HEK293 (cell line): ENCODE data around the gene ARHGDIA.

Experiments
- GLI4 ChIP-seq: fragments of 450-650 bp; formaldehyde crosslinking; IDR thresholded peaks from 2 replicates; pipeline ENCODE4 v1.5.1; 2016; ENCODE audit warnings: missing biosample characterization, missing genetic modification characterization
- GLIS1 ChIP-seq: fragments of 450-650 bp; formaldehyde crosslinking; IDR thresholded peaks from 2 replicates; pipeline ENCODE4 v1.5.1; 2016; ENCODE audit warnings: missing biosample characterization, missing genetic modification characterization
- GLIS2 ChIP-seq: fragments of 450-650 bp; formaldehyde crosslinking; IDR thresholded peaks from 2 replicates; pipeline ENCODE4 v1.5.1; 2016; ENCODE audit warnings: missing biosample characterization, missing genetic modification characterization
- KLF8 ChIP-seq: fragments of 450-650 bp; formaldehyde crosslinking; IDR thresholded peaks from 2 replicates; pipeline ENCODE4 v1.5.1; 2016; ENCODE audit warnings: missing biosample characterization, missing genetic modification characterization
- MZF1 ChIP-seq: fragments of 450-650 bp; formaldehyde crosslinking; IDR thresholded peaks from 2 replicates; pipeline ENCODE4 v1.5.1; 2017; ENCODE audit warnings: missing biosample characterization, missing genetic modification characterization, borderline replicate concordance
- SP3 ChIP-seq: fragments of 450-650 bp; formaldehyde crosslinking; IDR thresholded peaks from 2 replicates; pipeline ENCODE4 v1.5.1; 2016; ENCODE audit warnings: missing biosample characterization, missing genetic modification characterization
- WT1 ChIP-seq: fragments of 450-650 bp; formaldehyde crosslinking; IDR thresholded peaks from 2 replicates; pipeline ENCODE4 v1.5.1; 2016; ENCODE audit warnings: missing biosample characterization, missing genetic modification characterization
- YY1 ChIP-seq: fragments of 450-650 bp; formaldehyde crosslinking; IDR thresholded peaks from 2 replicates; pipeline ENCODE4 v1.5.1; 2018; ENCODE audit warnings: missing biosample characterization, missing genetic modification characterization
- ZFHX2 ChIP-seq: fragments of 450-650 bp; formaldehyde crosslinking; conservative IDR thresholded peaks from 2 replicates; pipeline ENCODE4 v1.5.1; 2016; ENCODE audit warnings: missing biosample characterization, missing genetic modification characterization
- ZFP37 ChIP-seq: fragments of 450-650 bp; formaldehyde crosslinking; IDR thresholded peaks from 2 replicates; pipeline ENCODE4 v1.5.1; 2016; ENCODE audit warnings: missing biosample characterization, missing genetic modification characterization
- ZNF2 ChIP-seq: fragments of 450-650 bp; formaldehyde crosslinking; IDR thresholded peaks from 2 replicates; pipeline ENCODE4 v1.5.1; 2016; ENCODE audit warnings: missing biosample characterization, missing genetic modification characterization
- ZNF239 ChIP-seq: fragments of 450-650 bp; formaldehyde crosslinking; IDR thresholded peaks from 2 replicates; pipeline ENCODE4 v1.5.1; 2016; ENCODE audit warnings: missing biosample characterization, missing genetic modification characterization
- ZNF335 ChIP-seq: fragments of 450-650 bp; formaldehyde crosslinking; conservative IDR thresholded peaks from 2 replicates; pipeline ENCODE4 v1.5.1; 2016; ENCODE audit warnings: missing biosample characterization, missing genetic modification characterization
- ZNF391 ChIP-seq: fragments of 450-650 bp; formaldehyde crosslinking; IDR thresholded peaks from 2 replicates; pipeline ENCODE4 v1.5.1; 2016; ENCODE audit warnings: low read depth, missing biosample characterization, missing genetic modification characterization, borderline replicate concordance
- ZNF473 ChIP-seq: fragments of 450-650 bp; formaldehyde crosslinking; IDR thresholded peaks from 2 replicates; pipeline ENCODE4 v1.5.1; 2017; ENCODE audit warnings: missing biosample characterization, missing genetic modification characterization
- ZNF548 ChIP-seq: fragments of 450-650 bp; formaldehyde crosslinking; IDR thresholded peaks from 2 replicates; pipeline ENCODE4 v1.5.1; 2016; ENCODE audit warnings: missing biosample characterization, missing genetic modification characterization
- ZNF626 ChIP-seq: fragments of 450-650 bp; sonication (Bioruptor Pico); formaldehyde crosslinking; IDR thresholded peaks from 2 replicates; pipeline ENCODE4 v1.5.1; 2018; ENCODE audit warnings: missing biosample characterization, missing genetic modification characterization, inconsistent platforms
- ZNF677 ChIP-seq: fragments of 450-650 bp; IDR thresholded peaks from 2 replicates; pipeline ENCODE4 v1.5.0; 2018; ENCODE audit warnings: missing biosample characterization, mild to moderate bottlenecking, missing genetic modification characterization, moderate library complexity
- ZNF785 ChIP-seq: fragments of 450-650 bp; formaldehyde crosslinking; IDR thresholded peaks from 2 replicates; pipeline ENCODE4 v1.5.1; 2016; ENCODE audit warnings: missing biosample characterization, missing genetic modification characterization
- ZNF837 ChIP-seq: fragments of 450-650 bp; formaldehyde crosslinking; IDR thresholded peaks from 2 replicates; pipeline ENCODE4 v1.5.1; 2016; ENCODE audit warnings: missing biosample characterization, missing genetic modification characterization
- ZSCAN18 ChIP-seq: fragments of 450-650 bp; formaldehyde crosslinking; IDR thresholded peaks from 2 replicates; pipeline ENCODE4 v1.5.1; 2016; ENCODE audit warnings: missing biosample characterization, missing genetic modification characterization
- ZSCAN30 ChIP-seq: fragments of 450-650 bp; IDR thresholded peaks from 2 replicates; pipeline ENCODE4 v1.5.1; 2018; ENCODE audit warnings: missing biosample characterization, mild to moderate bottlenecking, missing genetic modification characterization, moderate library complexity
- ZXDB ChIP-seq: fragments of 450-650 bp; formaldehyde crosslinking; IDR thresholded peaks from 2 replicates; pipeline ENCODE4 v1.5.1; 2016; ENCODE audit warnings: missing biosample characterization, missing genetic modification characterization
- TF ChIP-seq, protein P1 (sequence below): fragments of 450-650 bp; formaldehyde crosslinking; IDR thresholded peaks from 2 replicates; pipeline ENCODE4 v1.5.1; 2016; ENCODE audit warnings: missing biosample characterization, missing genetic modification characterization
- TF ChIP-seq, protein P2 (sequence below): fragments of 450-650 bp; formaldehyde crosslinking; IDR thresholded peaks from 2 replicates; pipeline ENCODE4 v1.5.1; 2017; ENCODE audit warnings: missing biosample characterization, missing genetic modification characterization
- TF ChIP-seq, protein P3 (sequence below): fragments of 450-650 bp; formaldehyde crosslinking; optimal IDR thresholded peaks from 2 replicates; pipeline ENCODE3; 2016; ENCODE audit warnings: missing biosample characterization, mild to moderate bottlenecking, missing genetic modification characterization
- TF ChIP-seq, protein P4 (sequence below): fragments of 450-650 bp; formaldehyde crosslinking; IDR thresholded peaks from 2 replicates; pipeline ENCODE4 v1.5.1; 2016; ENCODE audit warnings: missing biosample characterization, missing genetic modification characterization
- TF ChIP-seq, protein P5 (sequence below): fragments of 450-650 bp; formaldehyde crosslinking; IDR thresholded peaks from 2 replicates; pipeline ENCODE4 v1.5.1; 2017; ENCODE audit warnings: missing biosample characterization, missing genetic modification characterization

The ARHGDIA gene

DNA sequence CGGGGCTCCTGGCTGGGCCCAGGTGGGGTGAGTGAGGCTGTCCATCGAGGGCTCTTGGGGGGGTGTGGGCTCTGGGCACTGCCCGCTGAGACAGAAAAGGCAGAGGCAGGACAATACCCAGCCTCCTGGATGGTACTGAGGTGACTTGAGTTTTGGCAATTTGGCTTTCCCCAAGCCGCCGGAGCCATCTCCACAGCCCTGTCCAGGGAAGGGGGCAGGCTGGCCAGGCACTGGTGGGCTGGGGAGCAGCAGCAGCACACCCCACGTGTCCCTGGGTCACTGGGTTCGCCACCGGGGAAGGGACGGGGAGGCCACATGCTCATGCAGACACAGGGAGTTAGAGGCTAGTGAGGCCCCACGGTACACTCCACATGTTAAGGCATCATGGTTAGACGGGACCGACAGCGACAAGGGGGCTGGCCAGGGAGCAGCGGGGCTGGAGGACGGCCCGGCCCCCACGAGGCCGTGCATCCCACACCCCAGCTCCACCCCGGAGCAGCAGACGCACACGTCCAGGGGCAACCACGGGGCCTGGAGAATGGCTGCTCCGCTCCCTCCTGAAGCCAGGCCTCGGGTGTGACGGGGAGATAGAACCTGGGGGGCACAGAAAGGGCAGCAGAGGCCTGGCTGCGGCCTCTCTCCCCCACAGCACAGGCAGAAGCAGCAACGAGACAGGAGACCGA, 3.0 kb downstream of the ARHGDIA start (continued):
- 0 out of 2 replicates have a peak, but pooled peaks have one; percentile 26 for TF ChIP-seq ZNF785 (tag by site-specific recombination)
- peak; percentile 85 for TF ChIP-seq ZNF837 (tag by site-specific recombination)
- peak; percentile 34; the same call in 1 of the 2 replicates for TF ChIP-seq MZF1 (tag by site-specific recombination)
- peak; percentile 31 for TF ChIP-seq ZSCAN30 (tag by site-specific recombination)
- no peak; the same call in 1 of the 2 replicates for TF ChIP-seq ZNF677
- TF ChIP-seq SP3 (tag by site-specific recombination), result peak; percentile 85
- 0 out of 2 replicates have a peak, but pooled peaks have one; percentile 10 for TF ChIP-seq ZNF335 (tag by site-specific recombination)
- peak; percentile 23; the same call in 1 of the 2 replicates for TF ChIP-seq WT1 (tag by site-specific recombination)
- 0 out of 2 replicates have a peak, but pooled peaks have one; percentile 4 for TF ChIP-seq ZNF473 (tag by site-specific recombination)
- 0 out of 2 replicates have a peak, but pooled peaks have one; percentile 35 for TF ChIP-seq ZNF2 (tag by site-specific recombination)
- no peak for TF ChIP-seq ZNF391 (tag by site-specific recombination)
- peak; percentile 64 for TF ChIP-seq KLF8
- TF ChIP-seq ZFP37 (tag by site-specific recombination), result peak; percentile 70
- TF ChIP-seq, protein P1, sequence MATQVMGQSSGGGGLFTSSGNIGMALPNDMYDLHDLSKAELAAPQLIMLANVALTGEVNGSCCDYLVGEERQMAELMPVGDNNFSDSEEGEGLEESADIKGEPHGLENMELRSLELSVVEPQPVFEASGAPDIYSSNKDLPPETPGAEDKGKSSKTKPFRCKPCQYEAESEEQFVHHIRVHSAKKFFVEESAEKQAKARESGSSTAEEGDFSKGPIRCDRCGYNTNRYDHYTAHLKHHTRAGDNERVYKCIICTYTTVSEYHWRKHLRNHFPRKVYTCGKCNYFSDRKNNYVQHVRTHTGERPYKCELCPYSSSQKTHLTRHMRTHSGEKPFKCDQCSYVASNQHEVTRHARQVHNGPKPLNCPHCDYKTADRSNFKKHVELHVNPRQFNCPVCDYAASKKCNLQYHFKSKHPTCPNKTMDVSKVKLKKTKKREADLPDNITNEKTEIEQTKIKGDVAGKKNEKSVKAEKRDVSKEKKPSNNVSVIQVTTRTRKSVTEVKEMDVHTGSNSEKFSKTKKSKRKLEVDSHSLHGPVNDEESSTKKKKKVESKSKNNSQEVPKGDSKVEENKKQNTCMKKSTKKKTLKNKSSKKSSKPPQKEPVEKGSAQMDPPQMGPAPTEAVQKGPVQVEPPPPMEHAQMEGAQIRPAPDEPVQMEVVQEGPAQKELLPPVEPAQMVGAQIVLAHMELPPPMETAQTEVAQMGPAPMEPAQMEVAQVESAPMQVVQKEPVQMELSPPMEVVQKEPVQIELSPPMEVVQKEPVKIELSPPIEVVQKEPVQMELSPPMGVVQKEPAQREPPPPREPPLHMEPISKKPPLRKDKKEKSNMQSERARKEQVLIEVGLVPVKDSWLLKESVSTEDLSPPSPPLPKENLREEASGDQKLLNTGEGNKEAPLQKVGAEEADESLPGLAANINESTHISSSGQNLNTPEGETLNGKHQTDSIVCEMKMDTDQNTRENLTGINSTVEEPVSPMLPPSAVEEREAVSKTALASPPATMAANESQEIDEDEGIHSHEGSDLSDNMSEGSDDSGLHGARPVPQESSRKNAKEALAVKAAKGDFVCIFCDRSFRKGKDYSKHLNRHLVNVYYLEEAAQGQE, result 0 out of 2 replicates have a peak, but pooled peaks have one; percentile 20
- TF ChIP-seq, protein P2, sequence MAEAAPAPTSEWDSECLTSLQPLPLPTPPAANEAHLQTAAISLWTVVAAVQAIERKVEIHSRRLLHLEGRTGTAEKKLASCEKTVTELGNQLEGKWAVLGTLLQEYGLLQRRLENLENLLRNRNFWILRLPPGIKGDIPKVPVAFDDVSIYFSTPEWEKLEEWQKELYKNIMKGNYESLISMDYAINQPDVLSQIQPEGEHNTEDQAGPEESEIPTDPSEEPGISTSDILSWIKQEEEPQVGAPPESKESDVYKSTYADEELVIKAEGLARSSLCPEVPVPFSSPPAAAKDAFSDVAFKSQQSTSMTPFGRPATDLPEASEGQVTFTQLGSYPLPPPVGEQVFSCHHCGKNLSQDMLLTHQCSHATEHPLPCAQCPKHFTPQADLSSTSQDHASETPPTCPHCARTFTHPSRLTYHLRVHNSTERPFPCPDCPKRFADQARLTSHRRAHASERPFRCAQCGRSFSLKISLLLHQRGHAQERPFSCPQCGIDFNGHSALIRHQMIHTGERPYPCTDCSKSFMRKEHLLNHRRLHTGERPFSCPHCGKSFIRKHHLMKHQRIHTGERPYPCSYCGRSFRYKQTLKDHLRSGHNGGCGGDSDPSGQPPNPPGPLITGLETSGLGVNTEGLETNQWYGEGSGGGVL (tag by site-specific recombination), result peak; percentile 76
- TF ChIP-seq GLIS2 (tag by site-specific recombination), result peak; percentile 82
- TF ChIP-seq, protein P3, sequence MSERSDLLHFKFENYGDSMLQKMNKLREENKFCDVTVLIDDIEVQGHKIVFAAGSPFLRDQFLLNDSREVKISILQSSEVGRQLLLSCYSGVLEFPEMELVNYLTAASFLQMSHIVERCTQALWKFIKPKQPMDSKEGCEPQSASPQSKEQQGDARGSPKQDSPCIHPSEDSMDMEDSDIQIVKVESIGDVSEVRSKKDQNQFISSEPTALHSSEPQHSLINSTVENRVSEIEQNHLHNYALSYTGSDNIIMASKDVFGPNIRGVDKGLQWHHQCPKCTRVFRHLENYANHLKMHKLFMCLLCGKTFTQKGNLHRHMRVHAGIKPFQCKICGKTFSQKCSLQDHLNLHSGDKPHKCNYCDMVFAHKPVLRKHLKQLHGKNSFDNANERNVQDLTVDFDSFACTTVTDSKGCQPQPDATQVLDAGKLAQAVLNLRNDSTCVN, result peak; percentile 41
- TF ChIP-seq, protein P4, sequence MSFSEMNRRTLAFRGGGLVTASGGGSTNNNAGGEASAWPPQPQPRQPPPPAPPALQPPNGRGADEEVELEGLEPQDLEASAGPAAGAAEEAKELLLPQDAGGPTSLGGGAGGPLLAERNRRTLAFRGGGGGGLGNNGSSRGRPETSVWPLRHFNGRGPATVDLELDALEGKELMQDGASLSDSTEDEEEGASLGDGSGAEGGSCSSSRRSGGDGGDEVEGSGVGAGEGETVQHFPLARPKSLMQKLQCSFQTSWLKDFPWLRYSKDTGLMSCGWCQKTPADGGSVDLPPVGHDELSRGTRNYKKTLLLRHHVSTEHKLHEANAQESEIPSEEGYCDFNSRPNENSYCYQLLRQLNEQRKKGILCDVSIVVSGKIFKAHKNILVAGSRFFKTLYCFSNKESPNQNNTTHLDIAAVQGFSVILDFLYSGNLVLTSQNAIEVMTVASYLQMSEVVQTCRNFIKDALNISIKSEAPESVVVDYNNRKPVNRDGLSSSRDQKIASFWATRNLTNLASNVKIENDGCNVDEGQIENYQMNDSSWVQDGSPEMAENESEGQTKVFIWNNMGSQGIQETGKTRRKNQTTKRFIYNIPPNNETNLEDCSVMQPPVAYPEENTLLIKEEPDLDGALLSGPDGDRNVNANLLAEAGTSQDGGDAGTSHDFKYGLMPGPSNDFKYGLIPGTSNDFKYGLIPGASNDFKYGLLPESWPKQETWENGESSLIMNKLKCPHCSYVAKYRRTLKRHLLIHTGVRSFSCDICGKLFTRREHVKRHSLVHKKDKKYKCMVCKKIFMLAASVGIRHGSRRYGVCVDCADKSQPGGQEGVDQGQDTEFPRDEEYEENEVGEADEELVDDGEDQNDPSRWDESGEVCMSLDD (tag by site-specific recombination), result peak; percentile 62
- 0 out of 2 replicates have a peak, but pooled peaks have one; percentile 39 for TF ChIP-seq ZNF239 (tag by site-specific recombination)
- TF ChIP-seq ZNF626, result no peak
- TF ChIP-seq ZFHX2 (tag by site-specific recombination), result peak; percentile 75
- 0 out of 2 replicates have a peak, but pooled peaks have one; percentile 21 for TF ChIP-seq ZXDB
- no peak for TF ChIP-seq ZNF548 (tag by site-specific recombination)
- TF ChIP-seq ZSCAN18 (tag by site-specific recombination), result no peak
- TF ChIP-seq YY1 (tag by site-specific recombination), result 0 out of 2 replicates have a peak, but pooled peaks have one; percentile 15
- TF ChIP-seq GLI4 (tag by site-specific recombination), result no peak
- TF ChIP-seq, protein P5, sequence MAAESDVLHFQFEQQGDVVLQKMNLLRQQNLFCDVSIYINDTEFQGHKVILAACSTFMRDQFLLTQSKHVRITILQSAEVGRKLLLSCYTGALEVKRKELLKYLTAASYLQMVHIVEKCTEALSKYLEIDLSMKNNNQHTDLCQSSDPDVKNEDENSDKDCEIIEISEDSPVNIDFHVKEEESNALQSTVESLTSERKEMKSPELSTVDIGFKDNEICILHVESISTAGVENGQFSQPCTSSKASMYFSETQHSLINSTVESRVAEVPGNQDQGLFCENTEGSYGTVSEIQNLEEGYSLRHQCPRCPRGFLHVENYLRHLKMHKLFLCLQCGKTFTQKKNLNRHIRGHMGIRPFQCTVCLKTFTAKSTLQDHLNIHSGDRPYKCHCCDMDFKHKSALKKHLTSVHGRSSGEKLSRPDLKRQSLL (tag by site-specific recombination), result 0 out of 2 replicates have a peak, but pooled peaks have one; percentile 7
- peak; percentile 89 for TF ChIP-seq GLIS1 (tag by site-specific recombination)
